ENCODE data around the gene PATL1.

Gene PATL1

GRCh38 chr11:59614277-59615119, 54.3 kb downstream of the PATL1 start:
- no peak for DNase-seq

- no peak for DNase-seq
These were observed 57.0 kb downstream of the PATL1 start for GRCh38 chr11:59611570-59612565.

GRCh38 chr11:59610289-59610688, 58.5 kb downstream of the PATL1 start:
- no peak for DNase-seq

- DNase-seq = no peak
These were observed 61.0 kb downstream of the PATL1 start for GRCh38 chr11:59607703-59608454.

GRCh38 chr11:59602432-59602831, 66.4 kb downstream of the PATL1 start:
- no peak for DNase-seq

- DNase-seq = no peak
These were observed 67.0 kb downstream of the PATL1 start for GRCh38 chr11:59601788-59602187.

- no peak for DNase-seq
These were observed 68.2 kb downstream of the PATL1 start for GRCh38 chr11:59600636-59601035.

- no peak for DNase-seq
These were observed 68.6 kb downstream of the PATL1 start for GRCh38 chr11:59600234-59600633.

- DNase-seq = no peak
These were observed 69.9 kb downstream of the PATL1 start for GRCh38 chr11:59598961-59599360.

Measured in CD4-positive, alpha-beta T cell treated with Interleukin-12 subunit alpha and Interleukin-12 subunit beta, for 1 hour (primary cell).